ENCODE data around the gene FAM43B. TPM values are rescaled to one million over a fixed set of nuclear protein-coding genes. Genes with fewer than 3 reads are reported as not detected.

FAM43B gene, protein sequence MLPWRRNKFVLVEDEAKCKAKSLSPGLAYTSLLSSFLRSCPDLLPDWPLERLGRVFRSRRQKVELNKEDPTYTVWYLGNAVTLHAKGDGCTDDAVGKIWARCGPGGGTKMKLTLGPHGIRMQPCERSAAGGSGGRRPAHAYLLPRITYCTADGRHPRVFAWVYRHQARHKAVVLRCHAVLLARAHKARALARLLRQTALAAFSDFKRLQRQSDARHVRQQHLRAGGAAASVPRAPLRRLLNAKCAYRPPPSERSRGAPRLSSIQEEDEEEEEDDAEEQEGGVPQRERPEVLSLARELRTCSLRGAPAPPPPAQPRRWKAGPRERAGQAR
- total RNA-seq, result 1.9 TPM
- long read RNA-seq, transcript FAM43B-201 (1 exons, 2,572 nt), result major isoform, 17 of 17 reads
- long read RNA-seq, partial matches to known transcripts, result 0 of 17 reads
- long read RNA-seq, other reads (novel, unspliced or antisense), result 0 of 17 reads

DNA sequence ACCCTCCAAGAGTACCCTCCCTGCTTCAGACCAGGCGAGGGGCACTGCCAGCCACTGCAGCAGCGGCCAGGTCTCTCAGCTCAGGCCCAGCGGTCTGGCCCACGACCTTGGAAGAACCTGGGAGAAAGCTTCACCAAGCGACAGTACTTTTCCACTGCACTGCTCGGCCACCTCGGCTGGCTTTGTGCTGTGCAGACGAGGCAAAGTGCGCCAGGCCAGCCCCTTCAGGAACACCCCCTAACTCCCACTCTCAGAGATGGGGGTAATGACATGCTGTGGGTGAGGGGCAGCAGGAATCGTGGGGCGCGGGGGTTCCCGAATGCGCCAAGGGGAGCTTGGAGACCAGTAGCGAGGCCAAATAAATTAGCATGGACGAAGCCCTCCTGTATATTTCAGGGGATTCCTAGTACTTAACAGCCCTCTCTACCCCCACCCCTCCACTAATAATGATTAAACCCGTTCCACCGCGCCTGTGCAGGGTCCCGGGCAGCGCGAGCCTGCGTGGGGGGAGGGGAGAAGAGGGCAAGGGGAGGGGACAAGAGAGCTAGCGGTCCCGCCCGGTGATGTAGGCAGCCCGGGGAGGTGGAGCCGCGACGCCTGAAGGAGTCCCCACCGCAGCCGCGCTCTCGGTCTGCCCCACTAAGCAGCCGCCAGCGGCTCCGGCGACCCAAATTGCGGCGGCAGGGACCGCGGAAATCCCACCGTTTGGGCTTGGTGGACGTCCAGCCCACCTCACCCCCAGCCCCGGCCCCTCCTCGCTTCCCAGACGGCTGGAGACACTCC, at the start of gene FAM43B:
Gene FAM43B (plus strand): TSS at position 629 of the 783 bp plus-strand sequence. CDS start 401 bp downstream, outside the sequence.
- Histone ChIP-seq H3K9me3 (replicated peaks) (no peaks in the 10 kb centered on the region), H3K4me1 (peaks cover 49% of the 10 kb centered on the region), H3K27me3 (ENCODE audit: low read depth) (peaks cover 80% of the 10 kb centered on the region), H3K36me3 (no peaks in the 10 kb centered on the region), H3K27ac (replicated peaks) (peak within 1 kb of the TSS; percentile 71), H3K4me3 (peak within 1 kb of the TSS; percentile 67)
- DNase-seq, result peak; percentile 87
- TF ChIP-seq, protein P1, sequence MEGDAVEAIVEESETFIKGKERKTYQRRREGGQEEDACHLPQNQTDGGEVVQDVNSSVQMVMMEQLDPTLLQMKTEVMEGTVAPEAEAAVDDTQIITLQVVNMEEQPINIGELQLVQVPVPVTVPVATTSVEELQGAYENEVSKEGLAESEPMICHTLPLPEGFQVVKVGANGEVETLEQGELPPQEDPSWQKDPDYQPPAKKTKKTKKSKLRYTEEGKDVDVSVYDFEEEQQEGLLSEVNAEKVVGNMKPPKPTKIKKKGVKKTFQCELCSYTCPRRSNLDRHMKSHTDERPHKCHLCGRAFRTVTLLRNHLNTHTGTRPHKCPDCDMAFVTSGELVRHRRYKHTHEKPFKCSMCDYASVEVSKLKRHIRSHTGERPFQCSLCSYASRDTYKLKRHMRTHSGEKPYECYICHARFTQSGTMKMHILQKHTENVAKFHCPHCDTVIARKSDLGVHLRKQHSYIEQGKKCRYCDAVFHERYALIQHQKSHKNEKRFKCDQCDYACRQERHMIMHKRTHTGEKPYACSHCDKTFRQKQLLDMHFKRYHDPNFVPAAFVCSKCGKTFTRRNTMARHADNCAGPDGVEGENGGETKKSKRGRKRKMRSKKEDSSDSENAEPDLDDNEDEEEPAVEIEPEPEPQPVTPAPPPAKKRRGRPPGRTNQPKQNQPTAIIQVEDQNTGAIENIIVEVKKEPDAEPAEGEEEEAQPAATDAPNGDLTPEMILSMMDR (IDR thresholded peaks at IDR 0.05; ENCODE audit: borderline replicate concordance), result no peak
- intact Hi-C loops (cut with micrococcal nuclease), result no loop called here

DNA sequence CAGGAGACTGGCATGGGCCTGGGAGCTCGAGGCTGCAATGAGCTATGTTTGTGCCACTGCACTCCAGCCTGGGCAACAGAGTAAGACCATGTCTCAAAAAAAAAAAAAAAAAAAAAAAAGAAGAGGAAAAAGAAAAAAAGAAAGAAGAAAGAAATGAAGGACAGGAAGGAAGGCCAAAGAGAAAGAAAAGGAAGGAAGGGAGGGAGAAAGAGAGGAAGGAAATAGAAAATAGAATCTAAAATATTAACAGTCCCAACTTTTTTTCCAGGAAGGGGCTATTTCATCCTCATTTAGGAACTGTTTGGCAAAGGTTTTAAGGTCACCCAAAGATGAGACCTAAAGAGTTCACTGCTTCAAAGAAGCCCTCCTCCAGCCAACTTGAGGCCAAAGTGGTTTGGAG, 46.9 kb upstream of the FAM43B start:
- peak overlapping the region; percentile 94 for H3K4me3 ChIP-seq
- no peaks in the 10 kb centered on the region for H3K27me3 ChIP-seq (ENCODE audit: low read depth)
- DNase-seq, result no peak
- H3K36me3 ChIP-seq, result peaks cover 59% of the 10 kb centered on the region
- intact Hi-C loops (cut with micrococcal nuclease), result no loop called here
- TF ChIP-seq, protein P1 (IDR thresholded peaks at IDR 0.05; ENCODE audit: borderline replicate concordance), result no peak
- H3K9me3 ChIP-seq (replicated peaks), result no peaks in the 10 kb centered on the region
- H3K27ac ChIP-seq (replicated peaks), result no peak overlapping the region
- peaks cover 55% of the 10 kb centered on the region for H3K4me1 ChIP-seq

DNA sequence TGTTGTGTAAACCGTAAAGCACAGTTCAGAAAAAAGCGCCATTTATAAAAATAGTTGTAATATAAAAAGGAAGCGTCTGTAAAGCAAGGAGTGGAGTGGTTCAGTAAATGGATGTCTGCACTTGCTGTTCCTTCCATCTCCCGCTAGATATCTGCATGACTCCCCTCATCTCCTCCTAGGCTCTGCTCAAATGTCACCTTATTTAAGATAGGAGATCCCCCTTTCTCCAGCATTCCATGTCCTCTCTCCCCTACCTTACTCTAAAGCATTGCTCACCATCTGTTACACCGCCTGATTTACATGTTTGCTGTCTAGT, 45.2 kb upstream of the FAM43B start:
- Histone ChIP-seq H3K9me3 (replicated peaks) (no peaks in the 10 kb centered on the region), H3K4me3 (peak overlapping the region; percentile 94), H3K27me3 (ENCODE audit: low read depth) (peaks cover 13% of the 10 kb centered on the region), H3K27ac (replicated peaks) (peak overlapping the region; percentile 94), H3K4me1 (peaks cover 55% of the 10 kb centered on the region), H3K36me3 (peaks cover 41% of the 10 kb centered on the region)
- TF ChIP-seq, protein P1 (IDR thresholded peaks at IDR 0.05; ENCODE audit: borderline replicate concordance), result no peak
- no peak for DNase-seq
- intact Hi-C loops (cut with micrococcal nuclease), result no loop called here

DNA sequence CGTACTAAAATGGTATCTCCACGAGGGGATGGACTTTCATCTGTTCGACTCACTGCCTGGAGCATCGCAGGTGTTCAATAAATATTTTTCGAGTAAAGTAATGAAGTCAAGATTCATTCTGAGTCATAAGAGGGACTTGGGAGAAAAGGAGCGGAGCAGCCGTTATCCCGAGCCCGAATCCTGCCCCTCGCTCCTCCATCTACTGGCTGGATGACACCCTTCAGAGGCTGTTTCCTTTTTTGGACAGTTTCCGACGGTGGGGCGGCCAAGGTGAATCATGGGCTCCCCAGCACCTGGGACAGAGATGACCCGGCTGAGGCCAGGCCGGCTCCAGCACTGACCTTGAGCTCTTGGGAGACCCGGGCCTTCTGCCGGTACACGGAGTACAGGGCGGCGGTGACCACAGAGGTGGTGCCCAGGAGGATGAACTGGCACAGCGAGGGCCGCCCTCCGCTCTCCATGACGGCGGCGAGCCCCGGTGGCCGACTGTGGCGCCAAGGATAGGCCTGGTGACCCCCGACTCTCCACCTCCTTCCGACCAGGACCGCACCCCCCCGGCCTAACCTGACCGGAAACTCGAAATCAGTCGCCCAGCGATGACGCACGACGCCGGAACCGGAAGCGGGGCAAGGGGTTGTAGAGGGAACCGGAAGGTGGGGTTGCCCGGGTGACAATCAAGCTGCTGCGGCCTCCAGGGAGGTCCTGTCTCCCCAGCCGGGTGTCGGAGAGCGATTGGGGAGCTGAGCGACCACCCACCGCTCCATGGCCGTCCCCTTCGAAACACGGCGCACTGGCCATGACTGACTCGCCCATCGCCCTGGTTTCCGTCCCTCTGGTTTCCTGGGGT, 44.6 kb upstream of the FAM43B start, which contains the start of gene MUL1:
Gene MUL1 (minus strand): TSS at position 588 of the 847 bp plus-strand sequence. CDS start 127 bp downstream, at position 461.
- H3K36me3 ChIP-seq, result peaks cover 36% of the 10 kb centered on the region
- peaks cover 19% of the 10 kb centered on the region for H3K27me3 ChIP-seq (ENCODE audit: low read depth)
- no peaks in the 10 kb centered on the region for H3K9me3 ChIP-seq (replicated peaks)
- peak within 1 kb of the TSS; percentile 94 for H3K4me3 ChIP-seq
- H3K27ac ChIP-seq (replicated peaks), result peak within 1 kb of the TSS; percentile 94
- DNase-seq, result peak; percentile 96
- TF ChIP-seq, protein P1 (IDR thresholded peaks at IDR 0.05; ENCODE audit: borderline replicate concordance), result no peak
- H3K4me1 ChIP-seq, result peaks cover 55% of the 10 kb centered on the region
- intact Hi-C loops (cut with micrococcal nuclease), result no loop called here

DNA sequence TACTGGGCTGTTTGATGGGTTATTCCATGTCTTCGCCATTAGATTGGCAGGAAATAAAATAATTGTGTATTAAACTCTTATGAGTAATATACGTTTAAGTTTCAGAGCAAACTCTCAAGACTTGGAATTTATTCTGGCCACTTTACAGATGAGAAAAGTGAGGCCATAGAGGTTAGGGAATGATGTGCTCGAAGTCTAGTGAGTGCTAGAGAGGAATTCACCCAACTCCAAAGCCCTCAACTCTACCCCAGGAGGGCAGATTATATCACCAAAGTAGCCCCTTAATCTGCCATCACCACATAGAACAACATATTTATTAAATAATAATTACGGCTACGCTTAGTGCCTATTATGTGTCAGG, 44.0 kb upstream of the FAM43B start:
- H3K27me3 ChIP-seq (ENCODE audit: low read depth), result peaks cover 25% of the 10 kb centered on the region
- no peaks in the 10 kb centered on the region for H3K9me3 ChIP-seq (replicated peaks)
- DNase-seq, result no peak
- peak overlapping the region; percentile 94 for H3K4me3 ChIP-seq
- TF ChIP-seq, protein P1 (IDR thresholded peaks at IDR 0.05; ENCODE audit: borderline replicate concordance), result no peak
- H3K4me1 ChIP-seq, result peaks cover 54% of the 10 kb centered on the region
- intact Hi-C loops (cut with micrococcal nuclease), result no loop called here
- H3K36me3 ChIP-seq, result peaks cover 30% of the 10 kb centered on the region
- H3K27ac ChIP-seq (replicated peaks), result peak overlapping the region; percentile 94
